HG03280 (cell line): ENCODE measurements around the gene PKP4.

ENCODE experiments used
- ATAC-seq: cut with Tn5 transposase; IDR thresholded peaks from one replicate; pipeline ENCODE4 v1.9.1; 2021; ENCODE audit warnings: mild to moderate bottlenecking, moderate library complexity; ENCODE audit not compliant: unreplicated experiment

PKP4 gene

DNA sequence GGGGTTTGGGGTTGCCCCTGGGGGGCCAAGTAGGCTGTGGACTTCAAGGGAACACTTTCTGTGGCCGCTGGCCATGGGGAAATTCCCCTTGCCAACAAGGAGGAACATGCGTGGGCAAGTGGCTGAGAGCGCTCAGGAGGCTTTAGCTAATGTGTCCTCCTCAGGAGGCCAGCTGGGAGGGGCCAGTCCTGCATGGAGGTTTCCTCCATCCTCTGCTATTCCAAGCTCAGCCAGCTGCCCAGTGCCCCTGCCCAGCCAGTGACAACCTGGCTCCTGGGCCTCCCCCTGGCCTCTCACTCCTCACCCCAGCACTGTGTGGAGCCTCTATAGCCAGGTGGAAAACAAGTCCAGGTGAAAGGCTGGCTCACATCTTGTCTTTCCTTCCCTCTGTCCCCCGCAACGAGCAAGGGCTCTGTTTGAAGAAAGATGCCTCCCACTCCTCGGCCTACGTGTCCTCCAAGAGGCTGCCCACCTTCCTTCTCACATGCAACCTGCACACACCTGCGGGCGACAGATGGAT, 273.9 kb downstream of the PKP4 start:
- ATAC-seq = no peak

DNA sequence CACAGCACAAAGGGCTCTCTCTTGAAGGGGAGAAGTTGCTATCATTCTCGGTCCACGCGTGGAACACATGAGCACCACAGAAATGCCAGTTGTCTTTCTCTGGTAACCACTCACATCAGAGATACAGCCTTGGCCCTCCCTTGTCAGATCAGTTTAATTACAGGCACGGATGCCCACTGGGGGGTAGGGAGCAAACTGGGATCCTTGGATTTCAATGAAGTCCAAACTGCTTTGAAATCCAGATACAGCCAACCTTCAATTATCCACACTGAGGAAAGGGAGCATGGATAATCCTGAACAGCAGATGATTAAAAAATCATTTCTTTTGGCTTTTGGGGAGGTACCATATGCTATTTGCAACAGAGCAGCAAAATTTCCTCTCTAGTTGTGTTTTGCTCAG, 274.6 kb downstream of the PKP4 start:
- no peak for ATAC-seq
